ENCODE results near the gene GSTA5.
"Not testable (repeated sequence)": the region's sequence is repeated elsewhere in the genome, so short reads cannot be mapped to it uniquely, and the experiment has no call there.

Gene GSTA5

DNA sequence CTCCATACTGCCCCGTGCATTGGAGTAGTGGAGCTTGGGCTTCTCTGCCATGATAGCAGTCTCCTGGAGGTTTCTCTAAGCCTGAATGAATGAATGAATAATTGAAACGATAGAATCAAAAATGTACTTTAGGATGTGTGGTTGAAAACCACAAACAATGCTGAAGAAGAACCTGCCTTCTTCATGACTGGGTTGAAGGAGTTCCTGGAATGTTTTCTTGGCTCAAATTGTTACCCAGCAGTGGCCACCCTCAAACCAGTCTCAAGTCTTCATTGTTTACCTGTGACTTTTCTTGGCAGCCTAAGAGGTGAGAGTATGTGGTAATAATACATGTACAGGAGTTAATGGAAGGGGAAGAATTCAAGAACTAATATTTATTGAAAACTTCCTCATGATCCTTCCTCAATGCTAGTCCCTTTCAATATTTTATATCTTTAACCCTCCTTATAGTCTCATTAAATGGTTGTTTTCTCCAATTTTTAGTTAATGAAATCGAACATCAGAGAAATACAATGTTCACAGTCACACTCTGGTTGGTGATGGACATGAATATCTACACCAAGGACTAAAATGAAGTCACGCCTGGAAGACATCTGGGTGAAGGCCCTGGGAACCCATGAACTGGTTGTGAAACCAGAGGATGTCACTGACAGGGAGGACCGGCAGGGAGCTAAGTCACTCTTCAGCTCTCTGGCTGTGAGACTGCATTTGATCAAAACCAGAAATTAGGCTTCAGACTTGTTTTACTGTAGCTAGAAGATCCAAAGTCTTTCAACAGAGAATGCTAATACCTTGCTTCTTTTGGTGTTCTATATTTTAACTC, at the start of gene GSTA5:
Gene GSTA5 (minus strand): TSS at position 51 of the 823 bp plus-strand sequence.
- peaks cover 56% of the 10 kb centered on the region for H3K27me3 Mint-ChIP-seq
- H3K27ac Mint-ChIP-seq (ENCODE audit: low read depth), result no peak within 1 kb of the TSS
- no peaks in the 10 kb centered on the region for H3K36me3 Mint-ChIP-seq (ENCODE audit: insufficient read depth)
- no peak for ATAC-seq (replicated peaks; ENCODE audit: extremely low read depth, poor library complexity, severe bottlenecking)
- no peak for DNase-seq (ENCODE audit: low spot score in 2 of 2)
- no peaks in the 10 kb centered on the region for H3K9me3 Mint-ChIP-seq
- H3K4me1 Mint-ChIP-seq, result no peaks in the 10 kb centered on the region
- H3K4me3 Mint-ChIP-seq, result no peak within 1 kb of the TSS

DNA sequence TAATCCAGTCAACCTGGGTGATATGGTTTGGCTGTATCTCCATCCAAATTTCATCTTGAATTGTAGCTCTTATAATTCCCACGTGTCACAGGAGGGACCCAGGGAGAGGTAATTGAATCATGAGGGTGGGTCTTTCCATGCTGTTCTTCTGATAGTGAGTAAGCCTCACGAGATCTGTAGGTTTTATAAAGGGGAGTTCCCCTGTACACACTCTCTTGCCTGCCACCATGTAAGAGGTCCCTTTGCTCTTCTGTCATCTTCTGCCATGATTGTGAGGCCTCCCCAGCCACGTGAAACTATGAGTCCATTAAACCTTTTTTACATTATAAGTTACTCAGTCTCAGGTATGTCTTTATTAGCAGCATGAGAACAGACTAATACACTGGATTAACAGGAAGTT, 49.4 kb upstream of the GSTA5 start:
- DNase-seq (ENCODE audit: low spot score in 2 of 2), result no peak
- H3K27ac Mint-ChIP-seq (ENCODE audit: low read depth), result no peak overlapping the region
- no peaks in the 10 kb centered on the region for H3K4me1 Mint-ChIP-seq
- H3K36me3 Mint-ChIP-seq (ENCODE audit: insufficient read depth), result no peaks in the 10 kb centered on the region
- H3K27me3 Mint-ChIP-seq, result peaks cover 21% of the 10 kb centered on the region
- H3K4me3 Mint-ChIP-seq, result no peak overlapping the region
- H3K9me3 Mint-ChIP-seq, result no peaks in the 10 kb centered on the region
- no peak for ATAC-seq (replicated peaks; ENCODE audit: extremely low read depth, poor library complexity, severe bottlenecking)

DNA sequence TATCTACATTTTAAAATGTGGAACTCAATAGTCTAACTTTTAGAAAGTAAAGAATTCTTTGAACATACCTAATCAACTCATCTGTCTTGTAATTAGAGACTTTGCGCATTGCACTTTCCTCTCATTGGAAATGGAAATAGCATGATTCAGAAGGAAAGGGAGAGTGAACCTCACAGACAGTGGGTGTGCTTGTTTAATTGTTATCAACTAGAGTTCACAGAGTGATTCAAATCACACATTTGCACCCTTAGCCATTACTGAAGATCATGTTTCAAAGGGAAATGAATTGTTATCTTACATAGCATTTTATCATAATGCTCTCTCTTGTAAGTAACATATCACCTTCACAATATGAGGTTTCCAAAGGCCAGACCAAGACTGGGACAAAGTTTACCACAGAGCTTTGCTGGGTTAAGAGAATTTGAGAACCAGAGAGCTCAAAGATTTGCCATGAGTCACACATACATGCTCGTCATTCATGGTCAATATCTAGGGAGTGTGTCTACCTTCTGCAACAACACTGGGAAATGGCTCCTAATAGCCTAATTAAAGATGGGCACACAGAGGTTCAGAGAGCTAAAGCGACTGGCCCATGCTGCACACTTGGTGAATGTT, 47.4 kb upstream of the GSTA5 start:
- Mint-ChIP-seq H3K4me1 (no peaks in the 10 kb centered on the region), H3K36me3 (ENCODE audit: insufficient read depth) (no peaks in the 10 kb centered on the region), H3K27ac (ENCODE audit: low read depth) (no peak overlapping the region), H3K9me3 (no peaks in the 10 kb centered on the region), H3K27me3 (peaks cover 21% of the 10 kb centered on the region), H3K4me3 (no peak overlapping the region)
- no peak for ATAC-seq (replicated peaks; ENCODE audit: extremely low read depth, poor library complexity, severe bottlenecking)
- no peak for DNase-seq (ENCODE audit: low spot score in 2 of 2)

DNA sequence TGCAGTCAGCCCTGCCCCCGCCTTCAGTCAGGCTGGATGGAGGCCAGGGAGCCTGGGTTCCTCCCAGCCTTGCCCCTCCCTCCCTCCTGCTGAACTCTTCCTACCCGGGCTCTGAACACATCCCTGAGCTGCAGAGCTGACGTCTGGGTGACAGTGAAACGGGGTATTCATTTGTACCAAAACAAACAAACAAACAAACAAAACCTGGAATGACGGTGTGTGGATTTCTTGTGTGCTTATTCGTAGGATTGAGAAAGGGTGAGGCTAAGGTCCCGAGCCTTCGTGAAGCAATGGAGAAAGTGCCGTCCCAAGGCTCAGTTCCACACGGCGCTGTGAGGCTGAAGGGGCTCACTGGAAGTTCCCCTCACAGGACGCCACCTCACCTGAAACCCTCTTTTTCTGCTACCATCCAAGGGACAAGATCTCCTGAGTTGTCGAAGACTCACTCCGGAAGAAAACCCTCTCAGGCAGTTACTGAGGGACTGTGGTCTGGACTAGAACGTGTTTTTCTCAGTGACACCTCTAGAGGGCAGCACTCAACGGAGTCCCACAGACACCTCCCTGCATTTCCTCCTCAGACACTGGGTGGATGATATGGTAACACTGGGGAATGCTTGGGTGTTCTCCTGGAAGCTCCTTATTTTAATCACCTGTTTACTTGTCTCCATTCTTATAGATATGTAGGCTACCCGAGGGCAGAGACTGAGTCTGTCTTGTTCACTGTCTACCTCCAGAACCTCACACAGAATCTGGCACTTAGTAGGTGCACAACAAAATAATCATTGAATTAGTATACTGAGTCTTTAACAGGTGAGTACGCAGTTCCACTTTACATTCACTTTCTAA, 41.6 kb upstream of the GSTA5 start:
- peak; percentile 94 for ATAC-seq (replicated peaks; ENCODE audit: extremely low read depth, poor library complexity, severe bottlenecking)
- H3K4me1 Mint-ChIP-seq, result peaks cover 11% of the 10 kb centered on the region
- DNase-seq (ENCODE audit: low spot score in 2 of 2), result peak; percentile 39 to 55
- peak overlapping the region; percentile 13 for H3K27ac Mint-ChIP-seq (ENCODE audit: low read depth)
- H3K4me3 Mint-ChIP-seq, result peak overlapping the region; percentile 77
- H3K9me3 Mint-ChIP-seq, result no peaks in the 10 kb centered on the region
- H3K27me3 Mint-ChIP-seq, result no peaks in the 10 kb centered on the region
- H3K36me3 Mint-ChIP-seq (ENCODE audit: insufficient read depth), result no peaks in the 10 kb centered on the region

DNA sequence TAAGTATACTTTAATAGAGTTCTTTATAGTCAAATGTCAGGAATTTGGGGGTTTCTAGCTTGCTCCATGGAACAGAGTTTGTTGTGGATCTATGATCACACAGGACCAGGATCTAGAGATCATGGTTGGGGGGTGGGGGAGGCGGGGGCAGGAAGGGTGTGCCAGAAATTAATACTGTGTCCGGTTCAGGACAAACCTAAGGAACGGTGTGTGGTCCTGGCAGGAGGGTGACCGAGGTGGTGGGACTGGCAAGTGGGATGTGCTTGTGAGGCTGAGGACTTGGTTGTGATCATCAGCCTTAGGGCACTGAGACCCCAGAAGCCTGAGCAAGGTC, 41.0 kb upstream of the GSTA5 start:
- H3K9me3 Mint-ChIP-seq, result no peaks in the 10 kb centered on the region
- no peak for DNase-seq (ENCODE audit: low spot score in 2 of 2)
- H3K4me3 Mint-ChIP-seq, result peak overlapping the region; percentile 77
- H3K36me3 Mint-ChIP-seq (ENCODE audit: insufficient read depth), result no peaks in the 10 kb centered on the region
- H3K27me3 Mint-ChIP-seq, result no peaks in the 10 kb centered on the region
- ATAC-seq (replicated peaks; ENCODE audit: extremely low read depth, poor library complexity, severe bottlenecking), result no peak
- H3K27ac Mint-ChIP-seq (ENCODE audit: low read depth), result no peak overlapping the region
- peaks cover 11% of the 10 kb centered on the region for H3K4me1 Mint-ChIP-seq

DNA sequence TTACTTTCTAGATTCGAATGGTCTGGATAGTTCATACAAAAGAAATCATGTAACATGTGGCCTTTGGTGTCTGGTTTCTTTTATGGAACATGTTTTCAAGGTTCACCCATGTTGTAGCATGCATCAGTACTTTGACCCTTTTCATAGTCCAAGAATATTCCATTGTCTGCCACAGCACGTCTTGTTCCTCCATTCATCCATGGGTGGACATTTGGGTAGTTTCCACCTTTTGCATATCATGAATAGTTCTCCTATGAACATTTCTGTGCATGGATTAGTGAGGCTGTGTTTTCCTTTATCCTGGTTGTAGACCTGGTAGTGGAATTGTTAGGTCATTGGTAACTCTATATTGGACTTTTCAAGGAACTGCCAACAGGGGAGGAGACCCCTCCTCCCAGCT, 37.2 kb upstream of the GSTA5 start:
- Mint-ChIP-seq H3K4me3 (no peak overlapping the region), H3K36me3 (ENCODE audit: insufficient read depth) (no peaks in the 10 kb centered on the region), H3K9me3 (no peaks in the 10 kb centered on the region), H3K4me1 (peaks cover 11% of the 10 kb centered on the region), H3K27me3 (peaks cover 19% of the 10 kb centered on the region), H3K27ac (ENCODE audit: low read depth) (no peak overlapping the region)
- ATAC-seq (replicated peaks; ENCODE audit: extremely low read depth, poor library complexity, severe bottlenecking) (no peak), DNase-seq (ENCODE audit: low spot score in 2 of 2) (no peak)

DNA sequence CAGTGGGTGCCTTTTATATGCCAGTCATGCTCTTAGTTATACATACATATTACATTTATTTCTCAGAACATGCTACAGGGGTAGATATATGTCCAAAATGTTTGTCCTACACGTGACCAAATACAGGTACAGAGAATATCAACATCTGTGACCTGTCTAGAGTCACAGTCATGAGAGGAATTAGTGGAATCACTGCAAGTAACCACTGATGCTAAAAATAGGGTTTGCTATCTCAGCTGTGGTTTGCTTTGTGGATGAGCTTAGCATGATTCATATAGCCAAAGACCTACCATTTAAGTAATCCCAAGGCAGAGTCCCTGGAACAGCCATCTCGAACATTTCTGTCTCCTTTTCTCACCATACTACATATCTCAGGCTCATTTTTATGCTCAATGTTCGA, 36.6 kb upstream of the GSTA5 start:
- H3K4me3 Mint-ChIP-seq, result no peak overlapping the region
- DNase-seq (ENCODE audit: low spot score in 2 of 2), result no peak
- no peak for ATAC-seq (replicated peaks; ENCODE audit: extremely low read depth, poor library complexity, severe bottlenecking)
- peaks cover 10% of the 10 kb centered on the region for H3K4me1 Mint-ChIP-seq
- no peaks in the 10 kb centered on the region for H3K36me3 Mint-ChIP-seq (ENCODE audit: insufficient read depth)
- H3K27me3 Mint-ChIP-seq, result peaks cover 19% of the 10 kb centered on the region
- H3K27ac Mint-ChIP-seq (ENCODE audit: low read depth), result no peak overlapping the region
- H3K9me3 Mint-ChIP-seq, result no peaks in the 10 kb centered on the region

DNA sequence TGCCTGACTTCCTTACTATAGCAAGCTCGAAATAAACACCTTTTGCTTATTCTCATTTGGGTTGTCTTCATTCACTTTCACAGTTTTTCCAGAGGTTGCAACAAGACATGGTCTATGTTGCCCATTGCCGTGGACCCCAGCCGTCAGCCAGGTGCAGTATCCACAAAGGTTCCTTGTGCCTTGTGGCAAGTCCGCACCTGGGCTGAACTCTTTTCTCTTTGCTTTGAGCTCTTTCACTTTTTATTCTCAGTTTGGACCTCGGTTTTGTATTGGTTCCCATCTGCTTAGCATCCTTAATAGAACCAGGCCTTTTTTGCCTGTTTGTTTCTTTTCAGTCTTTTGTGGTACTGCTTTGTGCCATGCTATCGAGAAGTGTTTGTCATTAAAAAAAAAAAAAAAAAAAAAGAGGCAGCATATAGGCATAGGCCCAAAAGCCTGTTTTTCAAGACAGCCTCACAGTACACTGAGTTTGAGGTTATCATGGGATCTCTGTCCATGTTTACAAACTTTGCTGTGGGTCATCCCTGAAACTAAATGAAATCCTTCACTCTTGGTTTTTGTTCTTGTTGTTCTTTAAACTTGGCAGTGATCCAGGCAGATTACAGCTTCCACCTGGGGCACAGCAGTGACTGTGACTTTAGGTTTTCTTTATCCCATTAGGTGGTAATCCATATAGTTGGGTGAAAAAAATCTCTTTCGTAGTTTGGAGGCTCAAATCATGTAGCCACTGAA, 35.6 kb upstream of the GSTA5 start:
- H3K4me3 Mint-ChIP-seq, result no peak overlapping the region
- H3K9me3 Mint-ChIP-seq, result no peaks in the 10 kb centered on the region
- peaks cover 6% of the 10 kb centered on the region for H3K4me1 Mint-ChIP-seq
- H3K27me3 Mint-ChIP-seq, result peaks cover 19% of the 10 kb centered on the region
- H3K36me3 Mint-ChIP-seq (ENCODE audit: insufficient read depth), result no peaks in the 10 kb centered on the region
- no peak for DNase-seq (ENCODE audit: low spot score in 2 of 2)
- no peak overlapping the region for H3K27ac Mint-ChIP-seq (ENCODE audit: low read depth)
- no peak for ATAC-seq (replicated peaks; ENCODE audit: extremely low read depth, poor library complexity, severe bottlenecking)

DNA sequence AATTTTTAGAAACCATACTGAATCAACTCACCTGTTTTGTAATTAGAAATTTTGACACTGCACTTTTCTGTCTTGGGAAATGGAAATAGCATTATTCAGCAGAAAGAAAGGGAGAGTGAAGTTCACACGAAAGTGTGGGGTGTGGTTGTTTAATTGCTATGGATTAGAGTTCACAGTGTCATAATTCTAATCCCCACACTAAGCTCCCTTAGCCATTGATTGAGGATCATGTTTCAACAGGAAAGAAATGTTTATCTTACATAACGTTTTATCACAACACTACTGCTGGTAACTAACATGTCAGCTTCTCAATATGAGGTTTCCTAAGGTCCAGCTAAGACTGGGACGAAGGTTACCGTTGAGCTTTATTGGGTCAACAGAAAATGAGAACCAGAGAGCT, 31.4 kb upstream of the GSTA5 start:
- no peak for ATAC-seq (replicated peaks; ENCODE audit: extremely low read depth, poor library complexity, severe bottlenecking)
- H3K4me1 Mint-ChIP-seq, result no peaks in the 10 kb centered on the region
- no peak overlapping the region for H3K27ac Mint-ChIP-seq (ENCODE audit: low read depth)
- no peaks in the 10 kb centered on the region for H3K9me3 Mint-ChIP-seq
- H3K27me3 Mint-ChIP-seq, result peaks cover 19% of the 10 kb centered on the region
- H3K4me3 Mint-ChIP-seq, result no peak overlapping the region
- no peak for DNase-seq (ENCODE audit: low spot score in 2 of 2)
- H3K36me3 Mint-ChIP-seq (ENCODE audit: insufficient read depth), result no peaks in the 10 kb centered on the region

DNA sequence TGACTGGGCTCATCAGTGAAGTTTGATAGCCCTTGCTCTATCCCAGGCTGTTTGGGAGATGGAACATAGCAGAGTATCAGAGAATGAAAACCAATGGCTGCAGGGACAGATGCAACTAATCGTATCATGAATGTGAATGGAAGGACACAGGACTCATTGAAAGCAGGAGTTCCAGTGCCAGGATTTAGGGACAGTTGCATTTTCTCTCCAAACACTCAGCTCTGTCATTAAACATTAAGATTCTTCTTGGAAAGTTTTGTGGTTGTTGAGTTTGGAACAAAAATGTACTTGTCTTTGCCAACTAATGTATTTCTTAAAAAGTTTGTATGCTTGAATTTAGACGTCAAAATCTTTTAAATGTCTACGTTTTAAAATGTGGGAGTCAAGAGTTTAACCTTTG, 31.0 kb upstream of the GSTA5 start:
- Mint-ChIP-seq H3K4me3 (no peak overlapping the region), H3K27me3 (peaks cover 19% of the 10 kb centered on the region), H3K4me1 (no peaks in the 10 kb centered on the region), H3K36me3 (ENCODE audit: insufficient read depth) (no peaks in the 10 kb centered on the region), H3K27ac (ENCODE audit: low read depth) (no peak overlapping the region), H3K9me3 (no peaks in the 10 kb centered on the region)
- no peak for ATAC-seq (replicated peaks; ENCODE audit: extremely low read depth, poor library complexity, severe bottlenecking)
- no peak for DNase-seq (ENCODE audit: low spot score in 2 of 2)

DNA sequence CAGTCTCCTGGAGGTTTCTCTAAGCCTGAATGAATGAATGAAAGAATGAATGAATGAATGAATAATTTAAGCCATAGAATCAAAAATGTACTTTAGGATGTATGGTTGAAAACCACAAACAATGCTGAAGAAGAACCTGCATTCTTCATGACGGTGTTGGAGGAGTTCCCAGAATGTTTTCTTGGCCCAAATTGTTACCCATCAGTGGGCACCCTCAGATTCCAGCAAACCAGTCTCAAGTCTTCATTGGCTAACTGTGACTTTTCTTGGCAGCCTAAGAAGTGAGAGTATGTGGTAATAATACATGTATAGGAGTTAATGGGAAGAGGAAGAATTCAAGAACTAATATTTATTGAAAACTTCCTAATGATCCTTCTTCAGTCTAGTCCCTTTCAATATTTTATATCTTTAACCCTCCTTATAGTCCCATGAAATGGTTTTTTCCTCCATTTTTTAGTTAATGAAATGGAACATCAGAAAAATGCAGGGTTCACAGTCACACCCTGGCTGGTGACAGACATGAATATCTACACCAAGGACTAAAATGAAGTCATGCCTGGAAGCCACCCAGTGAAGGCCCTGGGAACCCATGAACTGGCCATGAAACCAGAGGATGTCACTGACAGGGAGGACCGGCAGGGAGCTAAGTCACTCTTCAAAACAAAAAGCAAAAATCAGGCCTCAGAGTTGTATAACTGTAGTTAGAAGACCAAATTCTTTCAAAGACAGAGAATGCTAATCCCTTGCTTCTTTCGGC, 29.9 kb upstream of the GSTA5 start:
- not testable (repeated sequence) for H3K36me3 Mint-ChIP-seq (ENCODE audit: insufficient read depth); DNase-seq (ENCODE audit: low spot score in 2 of 2); H3K4me3 Mint-ChIP-seq; H3K27ac Mint-ChIP-seq (ENCODE audit: low read depth); ATAC-seq (replicated peaks; ENCODE audit: extremely low read depth, poor library complexity, severe bottlenecking); H3K4me1 Mint-ChIP-seq; H3K9me3 Mint-ChIP-seq
- peaks cover 21% of the 10 kb centered on the region for H3K27me3 Mint-ChIP-seq

DNA sequence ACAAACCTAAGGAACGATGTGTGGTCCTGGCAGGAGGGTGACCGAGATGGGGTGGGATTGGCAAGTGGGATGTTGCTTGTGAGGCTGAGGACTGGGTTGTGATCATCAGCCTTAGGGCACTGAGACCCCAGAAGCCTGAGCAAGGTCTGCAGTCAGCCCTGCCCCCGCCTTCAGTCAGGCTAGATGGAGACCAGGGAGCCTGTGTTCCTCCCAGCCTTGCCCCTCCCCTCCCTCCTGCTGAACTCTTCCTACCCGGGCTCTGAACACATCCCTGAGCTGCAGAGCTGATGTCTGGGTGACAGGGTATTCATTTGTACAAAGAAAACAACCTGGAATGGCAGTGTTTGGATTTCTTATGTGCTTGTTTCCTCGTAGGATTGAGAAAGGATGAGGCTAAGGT, 28.3 kb upstream of the GSTA5 start:
- not testable (repeated sequence) for H3K36me3 Mint-ChIP-seq (ENCODE audit: insufficient read depth); H3K4me1 Mint-ChIP-seq; H3K9me3 Mint-ChIP-seq; DNase-seq (ENCODE audit: low spot score in 2 of 2); H3K4me3 Mint-ChIP-seq; ATAC-seq (replicated peaks; ENCODE audit: extremely low read depth, poor library complexity, severe bottlenecking); H3K27ac Mint-ChIP-seq (ENCODE audit: low read depth)
- peaks cover 28% of the 10 kb centered on the region for H3K27me3 Mint-ChIP-seq
